Hepatocyte (in vitro differentiated cells): ENCODE data around the gene FNDC1. TPM values are rescaled to one million over a fixed set of nuclear protein-coding genes. Genes with fewer than 3 reads are reported as not detected.

Experiments used
- DNase-seq: peaks from one replicate; pipeline ENCODE4 v3.0.0-alpha.2; 2016; ENCODE audit warnings: low spot score
- H2AFZ ChIP-seq: fragments of 200-600 bp; sonication (generic); 2 replicates; pipeline ENCODE4 v1.6.0; 2016; ENCODE audit warnings: antibody characterized with exemption, mild to moderate bottlenecking
- H3K27ac ChIP-seq: fragments of 200-600 bp; sonication (generic); 2 replicates; pipeline ENCODE4 v1.5.1; 2016; ENCODE audit warnings: mild to moderate bottlenecking
- H3K27me3 ChIP-seq: fragments of 200-600 bp; sonication (generic); 2 replicates; pipeline ENCODE4 v1.6.1; 2016
- H3K36me3 ChIP-seq: fragments of 200-600 bp; sonication (generic); replicated peaks from 2 replicates; pipeline ENCODE4 v1.5.1; 2016; ENCODE audit warnings: low read depth; ENCODE audit not compliant: insufficient read depth
- H3K4me1 ChIP-seq: fragments of 200-600 bp; sonication (generic); 2 replicates; pipeline ENCODE4 v1.5.1; 2016; ENCODE audit warnings: mild to moderate bottlenecking, moderate library complexity; ENCODE audit not compliant: insufficient read depth
- H3K4me2 ChIP-seq: fragments of 200-600 bp; sonication (generic); 2 replicates; pipeline ENCODE4 v1.6.0; 2016
- H3K4me3 ChIP-seq: fragments of 200-600 bp; sonication (generic); 2 replicates; pipeline ENCODE4 v1.5.1; 2016; ENCODE audit warnings: mild to moderate bottlenecking
- H3K79me2 ChIP-seq: fragments of 200-600 bp; sonication (generic); 2 replicates; pipeline ENCODE4 v1.6.0; 2017; ENCODE audit warnings: mild to moderate bottlenecking
- H3K9me2 ChIP-seq: fragments of 200-600 bp; sonication (generic); replicated peaks from 2 replicates; pipeline ENCODE4 v1.6.0; 2017; ENCODE audit warnings: mild to moderate bottlenecking; ENCODE audit not compliant: insufficient read depth
- H3K9me3 ChIP-seq: fragments of 200-600 bp; sonication (generic); 2 replicates; pipeline ENCODE4 v1.5.1; 2016; ENCODE audit warnings: low read depth, mild to moderate bottlenecking
- H4K20me1 ChIP-seq: fragments of 200-600 bp; sonication (generic); 2 replicates; pipeline ENCODE4 v1.6.0; 2016; ENCODE audit warnings: mild to moderate bottlenecking; ENCODE audit not compliant: insufficient read depth, poor library complexity, severe bottlenecking
- CTCF ChIP-seq: fragments of 200-600 bp; sonication (generic); IDR thresholded peaks from 2 replicates; pipeline ENCODE4 v1.5.1; 2016; ENCODE audit warnings: antibody characterized with exemption, mild to moderate bottlenecking; ENCODE audit not compliant: poor library complexity
- EZH2 ChIP-seq: fragments of 200-600 bp; sonication (generic); IDR thresholded peaks from 2 replicates; pipeline ENCODE4 v1.6.1; 2016; ENCODE audit warnings: antibody characterized with exemption, mild to moderate bottlenecking, borderline replicate concordance
- EZH2phosphoT487 ChIP-seq: fragments of 200-600 bp; sonication (generic); IDR thresholded peaks from one replicate; pipeline ENCODE4 v1.6.1; 2018; ENCODE audit warnings: antibody characterized with exemption, mild to moderate bottlenecking, low read depth, moderate library complexity; ENCODE audit not compliant: unreplicated experiment, severe bottlenecking
- WGBS: methylation state at CpG from one replicate; pipeline ENCODE4 v1.1.6; 2016; ENCODE audit warnings: low lambda C conversion rate; ENCODE audit errors: missing lambda C conversion rate; 5-methylcytosine and 5-hydroxymethylcytosine counted together
- polyA plus RNA-seq: library from polyadenylated mRNA; unstranded; fragments of >200 nt; fragmentation: Nextera tagmentation; extraction: Ambion mirVana; gene quantifications from 2 replicates; pipeline ENCODE4 v1.2.1, GENCODE V29; 2016
- total RNA-seq: library from RNA; depleted of rRNA; stranded (reverse); fragments of >200 nt; gene quantifications from 2 replicates; pipeline ENCODE4 v1.2.3, GENCODE V29; 2014

FNDC1 gene
- total and polyA plus RNA-seq, 2 experiments from 2014 or later, result 1.3 to 1.7 TPM

- no peak for DNase-seq
- no peaks in the 10 kb centered on the region for H3K9me2 ChIP-seq
- no peaks in the 10 kb centered on the region for H3K27me3 ChIP-seq
- no peaks in the 10 kb centered on the region for H3K36me3 ChIP-seq
- H3K27ac ChIP-seq, result no peak overlapping the region
- H3K79me2 ChIP-seq, result no peaks in the 10 kb centered on the region
- H3K4me2 ChIP-seq, result no peak overlapping the region
- TF ChIP-seq EZH2 (no peak), CTCF (peak; percentile 20)
- H3K4me1 ChIP-seq, result no peaks in the 10 kb centered on the region
- 85% methylated on average over 5 of the region's 5 CpGs for WGBS
- no peak overlapping the region for H2AFZ ChIP-seq
- H4K20me1 ChIP-seq, result no peaks in the 10 kb centered on the region
- H3K9me3 ChIP-seq, result no peaks in the 10 kb centered on the region
- no peak overlapping the region for H3K4me3 ChIP-seq
Observed at GRCh38 chr6:159125014-159125609, 44.1 kb upstream of the FNDC1 start.

- H3K9me2 ChIP-seq, result no peaks in the 10 kb centered on the region
- no peak for DNase-seq
- no peak overlapping the region for H3K27ac ChIP-seq
- 67% methylated on average over 5 of the region's 5 CpGs for WGBS
- no peaks in the 10 kb centered on the region for H3K27me3 ChIP-seq
- no peaks in the 10 kb centered on the region for H3K9me3 ChIP-seq
- no peak overlapping the region for H3K4me3 ChIP-seq
- H4K20me1 ChIP-seq, result no peaks in the 10 kb centered on the region
- no peaks in the 10 kb centered on the region for H3K36me3 ChIP-seq
- H3K79me2 ChIP-seq, result no peaks in the 10 kb centered on the region
- no peak overlapping the region for H3K4me2 ChIP-seq
- no peak overlapping the region for H2AFZ ChIP-seq
- no peaks in the 10 kb centered on the region for H3K4me1 ChIP-seq
- no peak for TF ChIP-seq EZH2
- TF ChIP-seq EZH2phosphoT487, result no peak
- no peak for TF ChIP-seq CTCF
Observed at GRCh38 chr6:159125951-159126352, 43.2 kb upstream of the FNDC1 start.

GRCh38 chr6:159126590-159126989 lies 42.6 kb upstream of the FNDC1 start:
- Histone ChIP-seq H2AFZ (no peak overlapping the region), H3K9me3 (no peaks in the 10 kb centered on the region), H3K27ac (no peak overlapping the region), H3K36me3 (no peaks in the 10 kb centered on the region), H3K4me2 (no peak overlapping the region), H3K9me2 (no peaks in the 10 kb centered on the region), H3K4me3 (no peak overlapping the region), H3K4me1 (no peaks in the 10 kb centered on the region), H4K20me1 (no peaks in the 10 kb centered on the region), H3K27me3 (no peaks in the 10 kb centered on the region), H3K79me2 (no peaks in the 10 kb centered on the region)
- TF ChIP-seq EZH2phosphoT487 (no peak), EZH2 (no peak), CTCF (no peak)
- WGBS, result 85% methylated on average over 5 of the region's 5 CpGs
- no peak for DNase-seq

GRCh38 chr6:159127701-159128100 lies 41.5 kb upstream of the FNDC1 start:
- H3K4me3 ChIP-seq, result no peak overlapping the region
- H3K4me2 ChIP-seq, result no peak overlapping the region
- DNase-seq, result no peak
- H3K79me2 ChIP-seq, result no peaks in the 10 kb centered on the region
- no peak for TF ChIP-seq EZH2phosphoT487
- no peaks in the 10 kb centered on the region for H3K4me1 ChIP-seq
- no peaks in the 10 kb centered on the region for H3K36me3 ChIP-seq
- H3K27ac ChIP-seq, result no peak overlapping the region
- no peaks in the 10 kb centered on the region for H4K20me1 ChIP-seq
- WGBS, result 93% methylated on average over 8 of the region's 12 CpGs
- H3K27me3 ChIP-seq, result no peaks in the 10 kb centered on the region
- H2AFZ ChIP-seq, result no peak overlapping the region
- H3K9me2 ChIP-seq, result no peaks in the 10 kb centered on the region
- no peaks in the 10 kb centered on the region for H3K9me3 ChIP-seq
